Coronary artery (tissue), 2 donors: ENCODE data around the gene RIMOC1.

Experiments
- DNase-seq: peaks from one replicate; pipeline ENCODE4 v3.0.0-alpha.2; 2017; ENCODE audit warnings: low spot score
- H3K27ac ChIP-seq, 2 donors: fragments of 200-600 bp; sonication (generic); one replicate each; pipeline ENCODE4 v1.5.1; 2016 to 2019
- H3K4me3 ChIP-seq: fragments of 200-600 bp; sonication (generic); 2 replicates; pipeline ENCODE4 v1.5.1; 2016; ENCODE audit warnings: mild to moderate bottlenecking, moderate library complexity
- TF ChIP-seq, protein P1 (sequence below): fragments of 200-600 bp; sonication (generic); IDR thresholded peaks from one replicate; pipeline ENCODE4 v1.5.1; 2019; ENCODE audit warnings: antibody characterized with exemption

Gene RIMOC1

DNA sequence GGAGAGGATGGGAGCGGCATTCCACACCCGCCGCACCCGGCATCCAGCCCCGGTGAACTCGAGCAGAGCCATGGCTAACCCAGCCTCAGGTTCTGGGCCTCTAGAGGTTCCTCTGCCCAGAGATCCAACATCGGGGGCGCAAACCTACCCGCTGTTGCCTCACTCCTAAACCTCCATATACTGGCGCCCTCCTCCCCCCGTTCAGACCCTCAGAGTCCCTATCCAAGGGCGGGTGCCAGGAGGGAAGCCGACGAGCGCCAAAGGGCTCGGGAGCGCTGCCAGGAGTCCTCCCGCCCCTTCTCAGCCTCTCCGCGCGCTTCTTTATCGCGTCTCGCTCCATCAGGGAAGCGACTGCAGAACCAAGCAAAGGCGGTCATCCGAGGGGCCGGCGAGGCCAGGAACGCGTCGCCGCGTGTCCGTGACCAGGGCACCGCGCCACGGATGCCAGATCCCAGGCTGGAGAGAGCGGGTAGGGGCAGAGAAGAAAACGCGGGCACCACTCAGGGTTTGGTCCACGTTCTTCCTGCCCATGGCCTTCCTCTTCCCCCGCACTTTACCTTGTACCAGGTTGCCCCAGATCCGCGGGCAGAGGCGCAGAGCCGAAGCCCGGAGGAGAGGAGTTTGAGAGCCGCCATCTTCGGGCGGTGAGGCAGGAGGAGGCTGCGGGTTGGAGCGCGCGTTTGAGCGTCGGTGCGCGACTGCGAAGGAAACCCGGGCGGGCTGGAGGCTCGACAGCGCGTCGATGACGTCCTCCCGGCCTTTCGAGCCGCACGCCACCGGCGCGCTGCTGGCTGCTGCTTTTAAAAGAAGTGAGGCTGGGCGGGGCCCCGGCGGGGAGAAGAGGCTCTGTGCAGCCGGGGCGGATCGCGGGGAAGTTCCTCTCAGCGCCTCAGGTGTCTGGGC lies 34.2 kb upstream of the RIMOC1 start, which contains the start of gene OXCT1:
Gene OXCT1 (minus strand): TSS at position 702 of the 903 bp plus-strand sequence. CDS start 67 bp downstream, at position 635.
- peak; percentile 86 for DNase-seq
- TF ChIP-seq, protein P1, sequence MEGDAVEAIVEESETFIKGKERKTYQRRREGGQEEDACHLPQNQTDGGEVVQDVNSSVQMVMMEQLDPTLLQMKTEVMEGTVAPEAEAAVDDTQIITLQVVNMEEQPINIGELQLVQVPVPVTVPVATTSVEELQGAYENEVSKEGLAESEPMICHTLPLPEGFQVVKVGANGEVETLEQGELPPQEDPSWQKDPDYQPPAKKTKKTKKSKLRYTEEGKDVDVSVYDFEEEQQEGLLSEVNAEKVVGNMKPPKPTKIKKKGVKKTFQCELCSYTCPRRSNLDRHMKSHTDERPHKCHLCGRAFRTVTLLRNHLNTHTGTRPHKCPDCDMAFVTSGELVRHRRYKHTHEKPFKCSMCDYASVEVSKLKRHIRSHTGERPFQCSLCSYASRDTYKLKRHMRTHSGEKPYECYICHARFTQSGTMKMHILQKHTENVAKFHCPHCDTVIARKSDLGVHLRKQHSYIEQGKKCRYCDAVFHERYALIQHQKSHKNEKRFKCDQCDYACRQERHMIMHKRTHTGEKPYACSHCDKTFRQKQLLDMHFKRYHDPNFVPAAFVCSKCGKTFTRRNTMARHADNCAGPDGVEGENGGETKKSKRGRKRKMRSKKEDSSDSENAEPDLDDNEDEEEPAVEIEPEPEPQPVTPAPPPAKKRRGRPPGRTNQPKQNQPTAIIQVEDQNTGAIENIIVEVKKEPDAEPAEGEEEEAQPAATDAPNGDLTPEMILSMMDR = no peak

DNA sequence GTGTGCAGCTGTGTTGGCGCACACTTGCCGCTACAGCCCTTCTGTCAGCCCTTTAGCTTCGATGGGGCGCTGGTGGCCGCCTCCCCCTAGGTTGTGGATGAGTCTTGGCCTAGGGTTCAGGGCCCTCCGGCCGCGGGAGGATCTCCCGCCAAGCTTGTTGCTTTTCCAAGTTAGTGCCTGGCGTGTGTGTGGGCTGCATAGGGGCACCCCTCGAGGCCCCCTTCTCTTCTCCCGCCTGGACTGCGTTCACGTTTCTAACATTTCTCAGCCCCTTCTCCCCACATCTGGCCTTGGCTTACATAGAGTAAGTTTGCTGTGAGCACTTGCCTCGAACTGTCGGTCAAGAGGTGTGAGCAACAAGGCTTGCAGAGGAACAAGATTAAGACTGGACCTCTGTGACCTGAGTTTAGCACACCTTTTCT lies 33.5 kb upstream of the RIMOC1 start:
- Histone ChIP-seq H3K4me3 (peak overlapping the region; percentile 92), H3K27ac (peak overlapping the region; percentile 91 to 97)
- DNase-seq = no peak
- TF ChIP-seq, protein P1 = no peak

More for the DNA sequence above, 34.2 kb upstream of the RIMOC1 start, which contains the start of gene OXCT1:
- H3K27ac ChIP-seq = peak within 1 kb of the TSS; percentile 91 to 97
- H3K4me3 ChIP-seq = peak within 1 kb of the TSS; percentile 92

DNA sequence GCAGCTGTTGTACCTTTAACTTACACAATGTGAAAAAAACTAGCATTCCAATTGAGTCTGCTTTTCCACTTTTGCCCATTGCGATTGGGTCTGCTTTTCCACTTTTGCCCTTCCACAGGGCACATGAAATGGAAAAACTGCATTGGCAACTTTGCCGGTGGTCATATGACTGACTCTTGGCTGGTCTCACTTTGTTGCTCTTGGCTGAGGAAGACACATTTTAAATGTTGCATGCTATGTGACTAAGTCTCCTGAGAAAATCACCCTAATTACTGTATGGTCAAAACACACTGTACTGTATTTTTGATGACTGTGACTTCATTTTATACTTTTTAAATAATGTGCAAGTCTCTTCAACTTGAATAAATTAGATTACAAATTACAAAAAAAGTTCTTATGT lies 32.3 kb upstream of the RIMOC1 start:
- TF ChIP-seq, protein P1 = no peak
- peak overlapping the region in 1 of 2 donors; percentile 97 for H3K27ac ChIP-seq
- no peak overlapping the region for H3K4me3 ChIP-seq
- peak; percentile 80 for DNase-seq

DNA sequence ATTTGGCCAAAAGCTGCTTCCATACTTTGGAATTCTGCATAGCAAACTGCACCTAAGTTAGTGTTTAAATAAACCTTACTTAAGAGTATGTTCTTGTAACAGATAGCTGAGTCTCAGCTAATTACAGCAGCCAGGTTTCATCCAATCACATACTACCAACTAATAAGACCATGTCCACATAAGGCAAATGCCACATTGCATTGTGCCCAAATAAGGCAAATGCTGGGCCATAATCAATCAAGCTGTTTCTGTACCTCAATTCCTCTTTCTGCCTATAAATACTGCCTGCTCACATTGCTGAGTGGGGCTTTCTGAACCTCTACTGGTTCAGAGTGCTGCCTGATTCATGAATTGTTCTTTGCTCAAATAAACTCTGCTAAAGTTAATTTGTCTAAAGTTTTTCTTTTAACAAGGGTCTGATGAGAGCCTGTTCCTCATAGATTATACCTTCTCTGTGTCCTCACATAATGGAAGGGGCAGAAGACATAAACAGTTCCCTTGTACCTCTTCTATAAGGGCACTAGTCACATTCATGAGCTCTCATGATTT lies 29.6 kb upstream of the RIMOC1 start:
- Histone ChIP-seq H3K27ac (no peak overlapping the region), H3K4me3 (no peak overlapping the region)

DNA sequence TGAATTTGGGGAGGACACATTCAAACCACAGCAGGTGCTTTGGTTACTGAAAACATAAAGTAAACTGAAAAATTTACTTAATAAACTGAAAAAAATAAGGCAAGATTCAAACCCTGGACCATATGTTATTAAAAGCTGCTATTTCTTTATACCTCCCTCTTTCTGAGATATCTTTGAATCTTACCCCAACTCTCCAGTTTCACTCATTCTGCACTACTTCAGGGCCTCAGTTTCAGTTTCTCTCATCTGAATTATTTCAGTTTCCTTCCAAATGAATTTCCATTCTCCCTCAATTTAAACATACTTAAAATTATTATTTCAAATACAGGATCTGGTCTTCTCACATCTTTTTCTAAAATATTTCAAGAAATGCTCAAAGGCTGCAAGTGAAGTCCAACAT lies 29.0 kb upstream of the RIMOC1 start:
- no peak overlapping the region for H3K4me3 ChIP-seq
- no peak for DNase-seq
- TF ChIP-seq, protein P1 = no peak
- no peak overlapping the region for H3K27ac ChIP-seq

More for the DNA sequence above, 29.6 kb upstream of the RIMOC1 start:
- TF ChIP-seq, protein P1 = no peak
- no peak for DNase-seq

DNA sequence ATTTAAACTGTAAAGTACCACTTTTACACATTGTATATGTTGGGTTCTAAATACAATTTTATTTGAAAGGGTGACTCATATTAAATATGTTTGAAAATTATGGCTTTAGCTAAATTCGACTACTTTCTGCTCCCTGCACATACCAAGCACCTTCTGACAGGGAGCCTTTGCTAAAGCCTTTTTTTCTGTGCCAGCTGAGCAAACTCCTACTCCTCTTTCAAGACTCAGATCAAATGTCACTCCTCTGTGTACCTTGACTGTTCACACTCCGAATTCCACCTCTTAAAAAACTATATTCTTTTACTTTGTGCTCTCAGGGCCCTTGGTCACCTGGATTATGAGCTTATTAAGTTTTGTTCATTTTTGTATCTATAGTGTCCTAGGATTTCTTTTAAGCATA lies 27.5 kb upstream of the RIMOC1 start:
- Histone ChIP-seq H3K4me3 (no peak overlapping the region), H3K27ac (no peak overlapping the region)
- TF ChIP-seq, protein P1 = no peak
- DNase-seq = no peak
